ENCODE data around the gene B4GALNT1. TPM values are rescaled to one million over a fixed set of nuclear protein-coding genes. Genes with fewer than 3 reads are reported as not detected.

Gene B4GALNT1
- total and polyA plus RNA-seq, 4 donors = 0.11 to 0.30 (median 0.25) TPM; not detected in 1

- TF ChIP-seq YY1 (IDR thresholded peaks at IDR 0.05) (no peak), EGR1 (IDR thresholded peaks at IDR 0.05; ENCODE audit: low read depth in 2 of 2) (no peak), CTCF (IDR thresholded peaks at IDR 0.05; ENCODE audit: low read depth, low read length, missing input control) (no peak), NR2F2 (IDR thresholded peaks at IDR 0.05) (no peak)
Measured at GRCh38 chr12:57615637-57616036, 17.4 kb downstream of the B4GALNT1 start (continued).

GRCh38 chr12:57614948-57615500, 18.0 kb downstream of the B4GALNT1 start:
- peaks cover 0 to 18% (median 12%) of the 10 kb centered on the region in 4 donors for H3K4me1 ChIP-seq (ENCODE audit: control insufficient read depth in 4 of 4, insufficient read depth in 4 of 4, low read length in 3 of 4)
- no peak overlapping the region for H3K4me3 ChIP-seq (ENCODE audit: low read depth in 1 of 3, low read length in 3 of 3)
- H3K27ac ChIP-seq (ENCODE audit: low read depth in 1 of 2, low read length in 2 of 2) = no peak overlapping the region
- H3K9me3 ChIP-seq (ENCODE audit: control insufficient read depth in 4 of 4, low read length in 3 of 4) = no peaks in the 10 kb centered on the region
- H3K27me3 ChIP-seq (ENCODE audit: control insufficient read depth in 4 of 4, insufficient read depth in 4 of 4, low read length in 3 of 4) = peaks cover 0 to 13% (median 6%) of the 10 kb centered on the region in 4 donors
- no peak overlapping the region for H3K9ac ChIP-seq (ENCODE audit: low read depth in 1 of 2, low read length in 2 of 2)
- no peak for DNase-seq (ENCODE audit: low spot score)
- H3K36me3 ChIP-seq (ENCODE audit: control insufficient read depth in 4 of 4, insufficient read depth in 3 of 4, low read depth in 1 of 4, low read length in 3 of 4) = no peaks in the 10 kb centered on the region
- WGBS = 81% methylated on average over 11 of the region's 11 CpGs
- TF ChIP-seq RXRA (IDR thresholded peaks at IDR 0.05) (no peak), SP1 (IDR thresholded peaks at IDR 0.05) (no peak), GABPA (IDR thresholded peaks at IDR 0.05 in 1 of 2, conservative IDR thresholded peaks at IDR 0.05 in 1 of 2) (no peak), RAD21 (IDR thresholded peaks at IDR 0.05) (no peak), EGR1 (IDR thresholded peaks at IDR 0.05; ENCODE audit: low read depth in 2 of 2) (no peak), HNF4A (conservative IDR thresholded peaks at IDR 0.05) (no peak), ZBTB33 (IDR thresholded peaks at IDR 0.05) (no peak), ATF3 (IDR thresholded peaks at IDR 0.05) (no peak), FOXA2 (IDR thresholded peaks at IDR 0.05) (no peak), CTCF (IDR thresholded peaks at IDR 0.05; ENCODE audit: low read depth, low read length, missing input control) (no peak), REST (IDR thresholded peaks at IDR 0.05) (no peak), MAX (IDR thresholded peaks at IDR 0.05) (no peak), NR2F2 (IDR thresholded peaks at IDR 0.05) (no peak)

Data from liver (tissue), 9 donors.